ENCODE results near the gene PDGFC. TPM values are rescaled to one million over a fixed set of nuclear protein-coding genes. Genes with fewer than 3 reads are reported as not detected.

The PDGFC gene
- total and polyA plus RNA-seq, 2 of the 8 experiments (the other 6 are each of a cell fraction or from before 2014, with no cell fraction given): 0.65 to 2.7 TPM

DNA sequence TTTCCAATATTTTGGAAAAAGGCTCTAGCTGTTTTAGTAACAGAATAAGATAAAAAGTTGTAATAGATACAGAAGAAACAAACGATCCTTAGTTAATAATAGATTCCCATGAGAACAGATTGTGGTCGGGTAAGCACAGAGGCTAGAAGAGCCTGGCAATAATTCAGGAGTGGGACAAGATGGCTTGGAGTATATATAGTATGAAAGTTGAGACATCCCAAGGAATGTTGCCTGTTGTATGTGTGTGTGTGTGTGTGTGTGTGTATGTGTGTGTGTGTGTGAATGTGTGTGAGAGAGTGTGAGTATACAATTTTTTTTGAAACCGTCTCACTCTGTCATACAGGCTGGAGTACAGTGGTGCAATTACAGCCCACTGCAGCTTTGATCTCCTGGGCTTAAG, 150.7 kb downstream of the PDGFC start:
- Histone ChIP-seq H3K79me2 (ENCODE audit: control insufficient read depth in 1 of 2, insufficient read depth in 2 of 2, low read length in 2 of 2) (no peaks in the 10 kb centered on the region), H2AK5ac (ENCODE audit: low read depth, low read length) (no peak overlapping the region), H2BK5ac (ENCODE audit: low read depth, low read length) (no peak overlapping the region), H4K91ac (replicated peaks; ENCODE audit: insufficient read length, low read length) (no peak overlapping the region), H2BK20ac (ENCODE audit: low read length) (no peak overlapping the region), H2BK120ac (replicated peaks; ENCODE audit: low read depth, low read length) (no peak overlapping the region), H3K14ac (ENCODE audit: insufficient read length) (no peak overlapping the region), H3K9ac (replicated peaks in 1 of 4; ENCODE audit: extremely low read depth in 1 of 4, low read depth in 3 of 4, low read length in 3 of 4) (no peak overlapping the region), H3K79me1 (ENCODE audit: low read depth, low read length) (no peaks in the 10 kb centered on the region), H3K4ac (replicated peaks; ENCODE audit: insufficient read length, low read depth, low read length) (no peak overlapping the region), H2BK15ac (ENCODE audit: low read length) (no peak overlapping the region), H4K20me1 (replicated peaks in 1 of 2; ENCODE audit: control insufficient read depth in 1 of 2, insufficient read depth in 2 of 2, low read length in 2 of 2) (no peaks in the 10 kb centered on the region), H3K23ac (ENCODE audit: insufficient read length) (no peak overlapping the region), H3K36me3 (ENCODE audit: control insufficient read depth in 2 of 4, insufficient read depth in 4 of 4, low read length in 3 of 4) (no peaks in the 10 kb centered on the region), H3K4me1 (replicated peaks in 1 of 4; ENCODE audit: control insufficient read depth in 3 of 4, insufficient read depth in 4 of 4, low read length in 3 of 4) (no peaks in the 10 kb centered on the region), H3K27me3 (replicated peaks in 1 of 4; ENCODE audit: control insufficient read depth in 3 of 4, extremely low read depth in 1 of 4, insufficient read depth in 3 of 4, low read length in 3 of 4) (no peaks in the 10 kb centered on the region), H3K56ac (replicated peaks; ENCODE audit: insufficient read length, low read depth, low read length) (no peak overlapping the region), H4K8ac (ENCODE audit: extremely low read depth, insufficient read depth, low read length) (no peak overlapping the region), H3K18ac (ENCODE audit: extremely low read depth, low read length) (no peak overlapping the region), H4K5ac (ENCODE audit: insufficient read length, low read depth, low read length) (no peak overlapping the region), H3K9me3 (ENCODE audit: insufficient read depth in 2 of 2, low read depth in 1 of 2, low read length in 1 of 2) (no peaks in the 10 kb centered on the region), H2AFZ (ENCODE audit: low read length) (no peak overlapping the region), H3K23me2 (ENCODE audit: low read depth, low read length) (no peaks in the 10 kb centered on the region), H2BK12ac (ENCODE audit: low read depth, low read length) (no peak overlapping the region), H3K4me3 (ENCODE audit: extremely low read depth in 1 of 4, insufficient read depth in 2 of 4, low read depth in 3 of 4, low read length in 4 of 4) (no peak overlapping the region), H3K27ac (ENCODE audit: low read depth, low read length) (no peak overlapping the region), H3K4me2 (ENCODE audit: insufficient read depth in 1 of 2, low read depth in 2 of 2, low read length in 2 of 2) (no peak overlapping the region)
- WGBS, 2 experiments (ENCODE audit: extremely low coverage in 1 of 2, insufficient coverage in 1 of 2, insufficient read length in 1 of 2, insufficient replicate concordance in 2 of 2, low coverage in 1 of 2, low lambda C conversion rate in 2 of 2, missing lambda C conversion rate in 1 of 2): 95% methylated on average over 3 of the region's 3 CpGs; no CpG with 5 or more reads in 1 of the 2 experiments
- FAIRE-seq (no peak), DNase-seq (ENCODE audit: low read depth in 1 of 2, low spot score in 2 of 2) (no peak)
- ChIA-PET CTCF (ENCODE audit: partially characterized antibody) (no interaction called here), POLR2A (ENCODE audit: partially characterized antibody) (no interaction called here)
- no peak for TF ChIP-seq JUN (IDR thresholded peaks at IDR 0.05; ENCODE audit: low read depth, low read length)
- no peak for TF ChIP-seq KDM1A (IDR thresholded peaks at IDR 0.05; ENCODE audit: borderline replicate concordance, low read length)
- TF ChIP-seq RNF2 (IDR thresholded peaks at IDR 0.05; ENCODE audit: borderline replicate concordance, low read depth, low read length, missing control alignments, poor library complexity, severe bottlenecking): no peak
- TF ChIP-seq POU5F1 (IDR thresholded peaks at IDR 0.05; ENCODE audit: low read depth, low read length): no peak
- TF ChIP-seq, protein P1, sequence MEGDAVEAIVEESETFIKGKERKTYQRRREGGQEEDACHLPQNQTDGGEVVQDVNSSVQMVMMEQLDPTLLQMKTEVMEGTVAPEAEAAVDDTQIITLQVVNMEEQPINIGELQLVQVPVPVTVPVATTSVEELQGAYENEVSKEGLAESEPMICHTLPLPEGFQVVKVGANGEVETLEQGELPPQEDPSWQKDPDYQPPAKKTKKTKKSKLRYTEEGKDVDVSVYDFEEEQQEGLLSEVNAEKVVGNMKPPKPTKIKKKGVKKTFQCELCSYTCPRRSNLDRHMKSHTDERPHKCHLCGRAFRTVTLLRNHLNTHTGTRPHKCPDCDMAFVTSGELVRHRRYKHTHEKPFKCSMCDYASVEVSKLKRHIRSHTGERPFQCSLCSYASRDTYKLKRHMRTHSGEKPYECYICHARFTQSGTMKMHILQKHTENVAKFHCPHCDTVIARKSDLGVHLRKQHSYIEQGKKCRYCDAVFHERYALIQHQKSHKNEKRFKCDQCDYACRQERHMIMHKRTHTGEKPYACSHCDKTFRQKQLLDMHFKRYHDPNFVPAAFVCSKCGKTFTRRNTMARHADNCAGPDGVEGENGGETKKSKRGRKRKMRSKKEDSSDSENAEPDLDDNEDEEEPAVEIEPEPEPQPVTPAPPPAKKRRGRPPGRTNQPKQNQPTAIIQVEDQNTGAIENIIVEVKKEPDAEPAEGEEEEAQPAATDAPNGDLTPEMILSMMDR (IDR thresholded peaks at IDR 0.05; ENCODE audit: control extremely low read depth in 1 of 3, insufficient read depth in 1 of 3, low read depth in 1 of 3, low read length in 3 of 3): no peak
- no peak for TF ChIP-seq BCL11A (IDR thresholded peaks at IDR 0.05; ENCODE audit: low read depth in 2 of 2, low read length in 2 of 2)
- TF ChIP-seq RBBP5 (IDR thresholded peaks at IDR 0.05; ENCODE audit: borderline replicate concordance, low read depth, low read length): no peak
